GM23338 (cell line): ENCODE data around the gene FDX1. TPM values are rescaled to one million over a fixed set of nuclear protein-coding genes. Genes with fewer than 3 reads are reported as not detected.

ENCODE experiments used
- ATAC-seq: fragments of 200-7000 bp; cut with Tn5 transposase; 3 replicates; pipeline ENCODE4 v1.9.1; 2020
- DNase-seq: peaks from one replicate; pipeline ENCODE4 v3.0.0-alpha.2; 2015; ENCODE audit warnings: low spot score
- H2AFZ ChIP-seq: fragments of 200-600 bp; sonication (generic); 2 replicates; pipeline ENCODE4 v1.8.0; 2016; ENCODE audit warnings: antibody characterized with exemption, mild to moderate bottlenecking, moderate library complexity
- H3F3A ChIP-seq: fragments of 200-600 bp; sonication (generic); replicated peaks from 2 replicates; pipeline ENCODE4 v1.8.0; 2017; ENCODE audit warnings: antibody characterized with exemption, mixed run types, low read depth
- H3K27ac ChIP-seq: fragments of 200-600 bp; sonication (generic); 2 replicates; pipeline ENCODE4 v1.6.1; 2016; ENCODE audit warnings: low read depth
- H3K27me3 ChIP-seq: fragments of 200-600 bp; sonication (generic); 2 replicates; pipeline ENCODE4 v1.8.0; 2016; ENCODE audit warnings: mild to moderate bottlenecking, mixed run types, moderate library complexity; ENCODE audit not compliant: insufficient read depth
- H3K36me3 ChIP-seq: fragments of 200-600 bp; sonication (generic); 2 replicates; pipeline ENCODE4 v1.8.0; 2016; ENCODE audit warnings: mild to moderate bottlenecking; ENCODE audit not compliant: insufficient read depth
- H3K4me1 ChIP-seq: fragments of 200-600 bp; sonication (generic); 2 replicates; pipeline ENCODE4 v1.8.0; 2016; ENCODE audit warnings: mild to moderate bottlenecking, moderate library complexity; ENCODE audit not compliant: insufficient read depth
- H3K4me2 ChIP-seq: fragments of 200-600 bp; sonication (generic); 2 replicates; pipeline ENCODE4 v1.7.1; 2017; ENCODE audit warnings: mixed run types
- H3K4me3 ChIP-seq: fragments of 200-600 bp; sonication (generic); 2 replicates; pipeline ENCODE4 v1.6.1; 2016; ENCODE audit warnings: mixed run types
- H3K79me2 ChIP-seq: fragments of 200-600 bp; sonication (generic); replicated peaks from 2 replicates; pipeline ENCODE4 v1.8.0; 2017; ENCODE audit warnings: mild to moderate bottlenecking; ENCODE audit not compliant: insufficient read depth
- H3K9me2 ChIP-seq: fragments of 200-600 bp; sonication (generic); 2 replicates; pipeline ENCODE4 v1.8.0; 2017; ENCODE audit not compliant: insufficient read depth
- H4K20me1 ChIP-seq: fragments of 200-600 bp; sonication (generic); replicated peaks from 2 replicates; pipeline ENCODE4 v1.8.0; 2017; ENCODE audit warnings: mild to moderate bottlenecking; ENCODE audit not compliant: insufficient read depth
- H3K27ac Mint-ChIP-seq: 2 replicates; pipeline ENCODE4 v1.8.0; 2020; ENCODE audit warnings: inconsistent platforms, mild to moderate bottlenecking, moderate library complexity, mixed read lengths
- H3K27me3 Mint-ChIP-seq: 3 replicates; pipeline ENCODE4 v1.8.0; 2022; ENCODE audit warnings: low read depth, mild to moderate bottlenecking, moderate library complexity, mixed read lengths, inconsistent platforms; ENCODE audit not compliant: insufficient read depth, poor library complexity
- H3K36me3 Mint-ChIP-seq: 3 replicates; pipeline ENCODE4 v1.8.0; 2021; ENCODE audit warnings: low read depth, mild to moderate bottlenecking, inconsistent platforms, moderate library complexity, mixed read lengths
- H3K4me1 Mint-ChIP-seq: 3 replicates; pipeline ENCODE4 v1.8.0; 2020; ENCODE audit warnings: mild to moderate bottlenecking, inconsistent platforms, mixed read lengths
- H3K4me3 Mint-ChIP-seq: 3 replicates; pipeline ENCODE4 v1.8.0; 2021; ENCODE audit warnings: moderate library complexity, mild to moderate bottlenecking, inconsistent platforms, mixed read lengths
- H3K9me3 Mint-ChIP-seq: 3 replicates; pipeline ENCODE4 v1.8.0; 2020; ENCODE audit warnings: moderate library complexity, mild to moderate bottlenecking, inconsistent platforms, mixed read lengths
- JUNB ChIP-seq: IDR thresholded peaks from one replicate; pipeline ENCODE4 v1.6.1; 2016; ENCODE audit warnings: antibody characterized with exemption; ENCODE audit not compliant: unreplicated experiment
- STAT1 ChIP-seq: IDR thresholded peaks from one replicate; pipeline ENCODE4 v1.6.1; 2016; ENCODE audit warnings: antibody characterized with exemption; ENCODE audit not compliant: unreplicated experiment
- ZNF331 ChIP-seq: fragments of 250-450 bp; sonication (Bioruptor Pico); IDR thresholded peaks from 2 replicates; pipeline ENCODE4 v1.5.0; 2020; ENCODE audit warnings: low read depth, mild to moderate bottlenecking, moderate library complexity
- polyA plus RNA-seq: library from polyadenylated mRNA; unstranded; fragments of >200 nt; fragmentation: Nextera tagmentation; extraction: Ambion mirVana; gene quantifications from 2 replicates; pipeline ENCODE4 v1.2.1, GENCODE V29; 2016
- total RNA-seq: library from RNA; depleted of rRNA; stranded (reverse); fragments of >200 nt; shearing (Covaris generic); gene quantifications from 2 replicates; pipeline ENCODE4 v1.2.3, GENCODE V29; 2014
- TF ChIP-seq, protein P1 (sequence below): fragments of 250-450 bp; sonication (Bioruptor Pico); IDR thresholded peaks from 2 replicates; pipeline ENCODE4 v1.5.0; 2020; ENCODE audit warnings: mild to moderate bottlenecking, moderate library complexity
- TF ChIP-seq, protein P2 (sequence below): IDR thresholded peaks from one replicate; pipeline ENCODE4 v1.6.1; 2018; ENCODE audit warnings: antibody characterized with exemption; ENCODE audit not compliant: unreplicated experiment

The FDX1 gene
- total and polyA plus RNA-seq, 2 experiments from 2014 or later = 11.1 to 15.9 TPM

DNA sequence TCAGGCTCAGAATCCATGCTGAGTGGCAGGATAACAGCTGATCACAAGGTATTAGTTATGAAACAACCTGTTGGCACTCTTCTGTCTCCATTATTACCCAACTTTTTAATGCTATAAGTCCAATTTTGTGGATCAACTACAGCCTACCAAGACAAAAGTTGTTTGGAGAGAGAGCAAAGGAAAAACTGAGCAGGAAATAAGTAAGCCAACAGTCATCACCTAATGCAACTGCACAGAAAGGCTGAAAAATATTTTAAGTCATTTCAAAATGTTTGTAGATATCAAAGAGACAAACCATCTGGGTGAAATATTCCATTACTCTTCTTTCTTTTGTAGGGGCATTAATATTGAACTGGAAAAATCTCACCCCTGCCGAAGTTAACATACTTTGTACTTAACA, 41.6 kb downstream of the FDX1 start (continued):
- TF ChIP-seq, protein P1, sequence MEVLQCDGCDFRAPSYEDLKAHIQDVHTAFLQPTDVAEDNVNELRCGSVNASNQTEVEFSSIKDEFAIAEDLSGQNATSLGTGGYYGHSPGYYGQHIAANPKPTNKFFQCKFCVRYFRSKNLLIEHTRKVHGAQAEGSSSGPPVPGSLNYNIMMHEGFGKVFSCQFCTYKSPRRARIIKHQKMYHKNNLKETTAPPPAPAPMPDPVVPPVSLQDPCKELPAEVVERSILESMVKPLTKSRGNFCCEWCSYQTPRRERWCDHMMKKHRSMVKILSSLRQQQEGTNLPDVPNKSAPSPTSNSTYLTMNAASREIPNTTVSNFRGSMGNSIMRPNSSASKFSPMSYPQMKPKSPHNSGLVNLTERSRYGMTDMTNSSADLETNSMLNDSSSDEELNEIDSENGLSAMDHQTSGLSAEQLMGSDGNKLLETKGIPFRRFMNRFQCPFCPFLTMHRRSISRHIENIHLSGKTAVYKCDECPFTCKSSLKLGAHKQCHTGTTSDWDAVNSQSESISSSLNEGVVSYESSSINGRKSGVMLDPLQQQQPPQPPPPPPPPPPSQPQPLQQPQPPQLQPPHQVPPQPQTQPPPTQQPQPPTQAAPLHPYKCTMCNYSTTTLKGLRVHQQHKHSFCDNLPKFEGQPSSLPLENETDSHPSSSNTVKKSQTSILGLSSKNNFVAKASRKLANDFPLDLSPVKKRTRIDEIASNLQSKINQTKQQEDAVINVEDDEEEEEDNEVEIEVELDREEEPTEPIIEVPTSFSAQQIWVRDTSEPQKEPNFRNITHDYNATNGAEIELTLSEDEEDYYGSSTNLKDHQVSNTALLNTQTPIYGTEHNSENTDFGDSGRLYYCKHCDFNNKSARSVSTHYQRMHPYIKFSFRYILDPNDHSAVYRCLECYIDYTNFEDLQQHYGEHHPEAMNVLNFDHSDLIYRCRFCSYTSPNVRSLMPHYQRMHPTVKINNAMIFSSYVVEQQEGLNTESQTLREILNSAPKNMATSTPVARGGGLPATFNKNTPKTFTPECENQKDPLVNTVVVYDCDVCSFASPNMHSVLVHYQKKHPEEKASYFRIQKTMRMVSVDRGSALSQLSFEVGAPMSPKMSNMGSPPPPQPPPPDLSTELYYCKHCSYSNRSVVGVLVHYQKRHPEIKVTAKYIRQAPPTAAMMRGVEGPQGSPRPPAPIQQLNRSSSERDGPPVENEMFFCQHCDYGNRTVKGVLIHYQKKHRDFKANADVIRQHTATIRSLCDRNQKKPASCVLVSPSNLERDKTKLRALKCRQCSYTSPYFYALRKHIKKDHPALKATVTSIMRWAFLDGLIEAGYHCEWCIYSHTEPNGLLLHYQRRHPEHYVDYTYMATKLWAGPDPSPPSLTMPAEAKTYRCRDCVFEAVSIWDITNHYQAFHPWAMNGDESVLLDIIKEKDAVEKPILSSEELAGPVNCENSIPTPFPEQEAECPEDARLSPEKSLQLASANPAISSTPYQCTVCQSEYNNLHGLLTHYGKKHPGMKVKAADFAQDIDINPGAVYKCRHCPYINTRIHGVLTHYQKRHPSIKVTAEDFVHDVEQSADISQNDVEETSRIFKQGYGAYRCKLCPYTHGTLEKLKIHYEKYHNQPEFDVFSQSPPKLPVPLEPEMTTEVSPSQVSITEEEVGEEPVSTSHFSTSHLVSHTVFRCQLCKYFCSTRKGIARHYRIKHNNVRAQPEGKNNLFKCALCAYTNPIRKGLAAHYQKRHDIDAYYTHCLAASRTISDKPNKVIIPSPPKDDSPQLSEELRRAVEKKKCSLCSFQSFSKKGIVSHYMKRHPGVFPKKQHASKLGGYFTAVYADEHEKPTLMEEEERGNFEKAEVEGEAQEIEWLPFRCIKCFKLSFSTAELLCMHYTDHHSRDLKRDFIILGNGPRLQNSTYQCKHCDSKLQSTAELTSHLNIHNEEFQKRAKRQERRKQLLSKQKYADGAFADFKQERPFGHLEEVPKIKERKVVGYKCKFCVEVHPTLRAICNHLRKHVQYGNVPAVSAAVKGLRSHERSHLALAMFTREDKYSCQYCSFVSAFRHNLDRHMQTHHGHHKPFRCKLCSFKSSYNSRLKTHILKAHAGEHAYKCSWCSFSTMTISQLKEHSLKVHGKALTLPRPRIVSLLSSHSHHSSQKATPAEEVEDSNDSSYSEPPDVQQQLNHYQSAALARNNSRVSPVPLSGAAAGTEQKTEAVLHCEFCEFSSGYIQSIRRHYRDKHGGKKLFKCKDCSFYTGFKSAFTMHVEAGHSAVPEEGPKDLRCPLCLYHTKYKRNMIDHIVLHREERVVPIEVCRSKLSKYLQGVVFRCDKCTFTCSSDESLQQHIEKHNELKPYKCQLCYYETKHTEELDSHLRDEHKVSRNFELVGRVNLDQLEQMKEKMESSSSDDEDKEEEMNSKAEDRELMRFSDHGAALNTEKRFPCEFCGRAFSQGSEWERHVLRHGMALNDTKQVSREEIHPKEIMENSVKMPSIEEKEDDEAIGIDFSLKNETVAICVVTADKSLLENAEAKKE (CRISPR knock-in tag) = no peak
- TF ChIP-seq ZNF331 = no peak
- no peak for TF ChIP-seq STAT1

DNA sequence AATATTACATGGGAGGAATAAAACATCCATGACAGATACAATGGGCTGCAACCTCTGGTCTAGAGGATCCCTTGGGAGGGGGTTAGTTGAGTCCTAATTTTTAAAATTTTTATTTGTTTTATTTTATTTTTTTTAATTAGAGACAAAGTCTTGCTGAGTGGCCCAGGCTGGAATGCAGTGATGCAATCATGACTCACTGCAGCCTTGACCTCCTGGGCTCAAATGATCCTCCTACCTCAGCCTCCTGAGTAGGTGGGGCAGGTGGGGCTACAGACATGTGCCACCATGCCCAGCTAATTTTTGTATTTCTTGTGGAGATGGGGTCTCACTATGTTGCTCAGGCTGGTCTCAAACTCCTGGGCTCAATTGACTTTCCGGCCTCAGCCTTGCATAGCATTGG, 43.1 kb downstream of the FDX1 start:
- DNase-seq (no peak), ATAC-seq (no peak)
- Histone ChIP-seq H3K36me3 (no peaks in the 10 kb centered on the region), H3K4me3 (no peak overlapping the region), H3K4me2 (no peak overlapping the region), H2AFZ (no peak overlapping the region), H4K20me1 (no peaks in the 10 kb centered on the region), H3K27me3 (no peaks in the 10 kb centered on the region), H3K4me1 (peaks cover 11% of the 10 kb centered on the region), H3K27ac (no peak overlapping the region), H3K79me2 (no peaks in the 10 kb centered on the region), H3F3A (no peaks in the 10 kb centered on the region), H3K9me2 (peaks cover 5% of the 10 kb centered on the region; the same call in 1 of the 2 replicates)
- H3K27me3 Mint-ChIP-seq = peaks cover under 1% of the 10 kb centered on the region
- H3K4me3 Mint-ChIP-seq = no peak overlapping the region
- peaks cover 18% of the 10 kb centered on the region for H3K4me1 Mint-ChIP-seq
- TF ChIP-seq, protein P2, sequence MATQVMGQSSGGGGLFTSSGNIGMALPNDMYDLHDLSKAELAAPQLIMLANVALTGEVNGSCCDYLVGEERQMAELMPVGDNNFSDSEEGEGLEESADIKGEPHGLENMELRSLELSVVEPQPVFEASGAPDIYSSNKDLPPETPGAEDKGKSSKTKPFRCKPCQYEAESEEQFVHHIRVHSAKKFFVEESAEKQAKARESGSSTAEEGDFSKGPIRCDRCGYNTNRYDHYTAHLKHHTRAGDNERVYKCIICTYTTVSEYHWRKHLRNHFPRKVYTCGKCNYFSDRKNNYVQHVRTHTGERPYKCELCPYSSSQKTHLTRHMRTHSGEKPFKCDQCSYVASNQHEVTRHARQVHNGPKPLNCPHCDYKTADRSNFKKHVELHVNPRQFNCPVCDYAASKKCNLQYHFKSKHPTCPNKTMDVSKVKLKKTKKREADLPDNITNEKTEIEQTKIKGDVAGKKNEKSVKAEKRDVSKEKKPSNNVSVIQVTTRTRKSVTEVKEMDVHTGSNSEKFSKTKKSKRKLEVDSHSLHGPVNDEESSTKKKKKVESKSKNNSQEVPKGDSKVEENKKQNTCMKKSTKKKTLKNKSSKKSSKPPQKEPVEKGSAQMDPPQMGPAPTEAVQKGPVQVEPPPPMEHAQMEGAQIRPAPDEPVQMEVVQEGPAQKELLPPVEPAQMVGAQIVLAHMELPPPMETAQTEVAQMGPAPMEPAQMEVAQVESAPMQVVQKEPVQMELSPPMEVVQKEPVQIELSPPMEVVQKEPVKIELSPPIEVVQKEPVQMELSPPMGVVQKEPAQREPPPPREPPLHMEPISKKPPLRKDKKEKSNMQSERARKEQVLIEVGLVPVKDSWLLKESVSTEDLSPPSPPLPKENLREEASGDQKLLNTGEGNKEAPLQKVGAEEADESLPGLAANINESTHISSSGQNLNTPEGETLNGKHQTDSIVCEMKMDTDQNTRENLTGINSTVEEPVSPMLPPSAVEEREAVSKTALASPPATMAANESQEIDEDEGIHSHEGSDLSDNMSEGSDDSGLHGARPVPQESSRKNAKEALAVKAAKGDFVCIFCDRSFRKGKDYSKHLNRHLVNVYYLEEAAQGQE = no peak
- TF ChIP-seq STAT1 (no peak), JUNB (no peak)
- no peak overlapping the region for H3K27ac Mint-ChIP-seq
- H3K36me3 Mint-ChIP-seq = no peaks in the 10 kb centered on the region
- no peaks in the 10 kb centered on the region for H3K9me3 Mint-ChIP-seq
